Activated B cell treated with CpG ODN at 0.5 μM for 24 hours (primary cell): ENCODE data around the gene PRKAG2. TPM values are rescaled to one million over a fixed set of nuclear protein-coding genes. Genes with fewer than 3 reads are reported as not detected.

Experiments used
- ATAC-seq: fragments of 200-7000 bp; cut with Tn5 transposase; one replicate; pipeline ENCODE4 v1.10.0; 2021; ENCODE audit warnings: low read depth, mild to moderate bottlenecking, moderate library complexity
- CTCF ChIA-PET: fragments of 350-600 bp; sonication (Branson Sonifier 250); formaldehyde crosslinking; loops from one replicate; lab custom pipeline; 2021; ENCODE audit warnings: antibody characterized with exemption; lab: Charles Lee
- POLR2A ChIA-PET: fragments of 350-600 bp; sonication (Branson Sonifier 250); formaldehyde crosslinking; loops from one replicate; lab custom pipeline; 2021; ENCODE audit warnings: antibody characterized with exemption; lab: Charles Lee
- DNase-seq: peaks from one replicate; pipeline ENCODE4 v3.0.0; 2022
- H3K27ac Mint-ChIP-seq: one replicate; pipeline ENCODE4 v1.8.0; 2020; ENCODE audit warnings: mixed read lengths
- H3K27me3 Mint-ChIP-seq: one replicate; pipeline ENCODE4 v1.8.0; 2021; ENCODE audit warnings: mixed read lengths
- H3K36me3 Mint-ChIP-seq: one replicate; pipeline ENCODE4 v1.8.0; 2021; ENCODE audit warnings: low read depth, mixed read lengths
- H3K4me1 Mint-ChIP-seq: one replicate; pipeline ENCODE4 v1.8.0; 2021; ENCODE audit warnings: mixed read lengths
- H3K4me3 Mint-ChIP-seq: one replicate; pipeline ENCODE4 v1.8.0; 2020; ENCODE audit warnings: mild to moderate bottlenecking, mixed read lengths
- H3K9me3 Mint-ChIP-seq: one replicate; pipeline ENCODE4 v1.8.0; 2020; ENCODE audit warnings: mixed read lengths
- CTCF ChIP-seq: fragments of 200-600 bp; IDR thresholded peaks from one replicate; pipeline ENCODE4 v1.8.0; 2022; ENCODE audit warnings: antibody characterized with exemption, mild to moderate bottlenecking
- intact Hi-C: fragments of 100-400 bp; cut with micrococcal nuclease; formaldehyde crosslinking; loops from one replicate; pipeline ENCODE4 v1.15.1; 2024
- total RNA-seq: library from RNA; stranded (reverse); gene quantifications from 2 replicates; pipeline ENCODE4 v1.2.3, GENCODE V29; 2022

The PRKAG2 gene
- total RNA-seq, 1 donor from 2014 or later: 19.7 TPM

GRCh38 chr7:151832656-151833055 is 44.3 kb downstream of the PRKAG2 start:
- Mint-ChIP-seq H3K4me3 (no peak overlapping the region), H3K36me3 (peaks cover 8% of the 10 kb centered on the region), H3K27me3 (no peaks in the 10 kb centered on the region), H3K4me1 (peaks cover 9% of the 10 kb centered on the region), H3K9me3 (no peaks in the 10 kb centered on the region), H3K27ac (no peak overlapping the region)
- TF ChIP-seq CTCF: no peak
- ATAC-seq (no peak), DNase-seq (no peak)
- ChIA-PET CTCF (no interaction called here), POLR2A (interaction anchor here (0.7 kb wide), 1 partner anchor 52 kb away, joined by 4 read pairs; no protein-coding TSS in a partner anchor)
- intact Hi-C loops: no loop called here

GRCh38 chr7:151832138-151832537 is 44.8 kb downstream of the PRKAG2 start:
- ChIA-PET CTCF (no interaction called here), POLR2A (interaction anchor here (0.7 kb wide), 1 partner anchor 52 kb away, joined by 4 read pairs; no protein-coding TSS in a partner anchor)
- H3K27ac Mint-ChIP-seq: no peak overlapping the region
- H3K27me3 Mint-ChIP-seq: no peaks in the 10 kb centered on the region
- no peak overlapping the region for H3K4me3 Mint-ChIP-seq
- no peaks in the 10 kb centered on the region for H3K9me3 Mint-ChIP-seq
- peaks cover 4% of the 10 kb centered on the region for H3K4me1 Mint-ChIP-seq
- intact Hi-C loops: no loop called here
- no peak for TF ChIP-seq CTCF
- H3K36me3 Mint-ChIP-seq: peaks cover 8% of the 10 kb centered on the region
- no peak for DNase-seq
- ATAC-seq: no peak

- H3K4me1 Mint-ChIP-seq: peaks cover 2% of the 10 kb centered on the region
- H3K9me3 Mint-ChIP-seq: no peaks in the 10 kb centered on the region
- no peak overlapping the region for H3K27ac Mint-ChIP-seq
- DNase-seq (no peak), ATAC-seq (no peak)
- POLR2A ChIA-PET: no interaction called here
- peaks cover 8% of the 10 kb centered on the region for H3K36me3 Mint-ChIP-seq
- no peak for TF ChIP-seq CTCF
- intact Hi-C loops: no loop called here
- H3K27me3 Mint-ChIP-seq: no peaks in the 10 kb centered on the region
- H3K4me3 Mint-ChIP-seq: no peak overlapping the region
- CTCF ChIA-PET: no interaction called here
These were observed 45.3 kb downstream of the PRKAG2 start for GRCh38 chr7:151831606-151832005.

- no peaks in the 10 kb centered on the region for H3K9me3 Mint-ChIP-seq
- POLR2A ChIA-PET: no interaction called here
- H3K27ac Mint-ChIP-seq: no peak overlapping the region
- H3K4me3 Mint-ChIP-seq: no peak overlapping the region
- H3K27me3 Mint-ChIP-seq: no peaks in the 10 kb centered on the region
- ATAC-seq (no peak), DNase-seq (no peak)
- TF ChIP-seq CTCF: no peak
- CTCF ChIA-PET: no interaction called here
- intact Hi-C loops: no loop called here
- H3K4me1 Mint-ChIP-seq: peaks cover 15% of the 10 kb centered on the region
- peaks cover 8% of the 10 kb centered on the region for H3K36me3 Mint-ChIP-seq
These were observed 46.6 kb downstream of the PRKAG2 start for GRCh38 chr7:151830121-151830830.

GRCh38 chr7:151829707-151830106 is 47.2 kb downstream of the PRKAG2 start:
- H3K36me3 Mint-ChIP-seq: peaks cover 8% of the 10 kb centered on the region
- ChIA-PET POLR2A (no interaction called here), CTCF (no interaction called here)
- H3K4me1 Mint-ChIP-seq: peaks cover 17% of the 10 kb centered on the region
- H3K27ac Mint-ChIP-seq: no peak overlapping the region
- H3K9me3 Mint-ChIP-seq: no peaks in the 10 kb centered on the region
- no peaks in the 10 kb centered on the region for H3K27me3 Mint-ChIP-seq
- no peak overlapping the region for H3K4me3 Mint-ChIP-seq
- DNase-seq (no peak), ATAC-seq (no peak)
- TF ChIP-seq CTCF: no peak
- intact Hi-C loops: no loop called here
